GM13976 (cell line): ENCODE measurements around the gene SRCIN1.
"Not testable (repeated sequence)": the region's sequence is repeated elsewhere in the genome, so short reads cannot be mapped to it uniquely, and the experiment has no call there.

ENCODE experiments used
- DNase-seq: peaks from one replicate; pipeline ENCODE4 v3.0.0; 2012; ENCODE audit warnings: low spot score
- in situ Hi-C: fragments of 300-500 bp; cut with MboI; formaldehyde crosslinking; loops from one replicate; pipeline ENCODE4 v1.12.0; 2022; ENCODE audit warnings: low sequenced_read_pairs, mixed read lengths, inconsistent platforms; ENCODE audit not compliant: unreplicated experiment
- TF ChIP-seq, protein P1 (sequence below): IDR thresholded peaks from 2 replicates; pipeline ENCODE4 v1.5.1; 2012; ENCODE audit warnings: borderline replicate concordance, mild to moderate bottlenecking; ENCODE audit not compliant: insufficient read depth; ENCODE audit errors: extremely low read depth, missing control alignments, control extremely low read depth

Gene SRCIN1

DNA sequence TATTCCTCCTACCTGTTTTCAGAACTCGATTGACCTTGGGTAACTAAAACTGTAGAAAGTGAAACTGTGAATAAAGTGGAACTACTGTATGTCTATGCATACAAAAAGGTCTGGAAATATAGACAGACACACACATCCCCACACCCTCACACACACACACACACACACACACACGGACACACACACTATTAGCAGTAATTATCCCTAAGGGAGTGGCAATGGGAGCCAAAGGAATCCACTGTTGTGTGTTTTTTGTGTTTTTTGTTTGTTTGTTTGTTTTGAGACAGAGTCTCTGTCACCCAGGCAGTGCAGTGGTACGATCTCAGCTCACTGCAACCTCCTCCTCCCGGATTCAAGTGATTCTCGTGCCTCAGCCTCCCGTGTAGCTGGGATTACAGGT lies 26.6 kb upstream of the SRCIN1 start:
- in situ Hi-C loops: no loop called here
- DNase-seq: no peak
- TF ChIP-seq, protein P1, sequence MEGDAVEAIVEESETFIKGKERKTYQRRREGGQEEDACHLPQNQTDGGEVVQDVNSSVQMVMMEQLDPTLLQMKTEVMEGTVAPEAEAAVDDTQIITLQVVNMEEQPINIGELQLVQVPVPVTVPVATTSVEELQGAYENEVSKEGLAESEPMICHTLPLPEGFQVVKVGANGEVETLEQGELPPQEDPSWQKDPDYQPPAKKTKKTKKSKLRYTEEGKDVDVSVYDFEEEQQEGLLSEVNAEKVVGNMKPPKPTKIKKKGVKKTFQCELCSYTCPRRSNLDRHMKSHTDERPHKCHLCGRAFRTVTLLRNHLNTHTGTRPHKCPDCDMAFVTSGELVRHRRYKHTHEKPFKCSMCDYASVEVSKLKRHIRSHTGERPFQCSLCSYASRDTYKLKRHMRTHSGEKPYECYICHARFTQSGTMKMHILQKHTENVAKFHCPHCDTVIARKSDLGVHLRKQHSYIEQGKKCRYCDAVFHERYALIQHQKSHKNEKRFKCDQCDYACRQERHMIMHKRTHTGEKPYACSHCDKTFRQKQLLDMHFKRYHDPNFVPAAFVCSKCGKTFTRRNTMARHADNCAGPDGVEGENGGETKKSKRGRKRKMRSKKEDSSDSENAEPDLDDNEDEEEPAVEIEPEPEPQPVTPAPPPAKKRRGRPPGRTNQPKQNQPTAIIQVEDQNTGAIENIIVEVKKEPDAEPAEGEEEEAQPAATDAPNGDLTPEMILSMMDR: no peak

DNA sequence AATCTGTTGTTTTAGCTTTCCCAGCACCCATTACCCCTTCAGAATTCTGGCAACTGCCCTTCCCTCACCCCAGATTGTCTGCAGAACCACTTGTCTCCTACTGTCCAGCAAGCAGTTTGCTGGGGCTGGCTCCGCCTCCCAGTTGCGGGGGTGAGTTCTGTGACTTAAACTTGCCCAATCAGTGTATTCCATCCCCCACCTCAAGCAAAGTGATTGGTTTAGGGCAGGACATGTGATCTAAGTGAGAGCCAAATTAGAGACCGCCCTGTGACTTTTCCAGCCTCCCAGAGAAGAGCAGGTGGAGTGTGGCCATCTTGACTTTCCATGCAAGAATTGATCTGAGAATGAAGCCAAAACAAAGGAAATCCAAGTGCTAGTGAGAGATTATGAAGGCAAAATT lies 22.7 kb upstream of the SRCIN1 start:
- TF ChIP-seq, protein P1: no peak
- in situ Hi-C loops: no loop called here
- no peak for DNase-seq

DNA sequence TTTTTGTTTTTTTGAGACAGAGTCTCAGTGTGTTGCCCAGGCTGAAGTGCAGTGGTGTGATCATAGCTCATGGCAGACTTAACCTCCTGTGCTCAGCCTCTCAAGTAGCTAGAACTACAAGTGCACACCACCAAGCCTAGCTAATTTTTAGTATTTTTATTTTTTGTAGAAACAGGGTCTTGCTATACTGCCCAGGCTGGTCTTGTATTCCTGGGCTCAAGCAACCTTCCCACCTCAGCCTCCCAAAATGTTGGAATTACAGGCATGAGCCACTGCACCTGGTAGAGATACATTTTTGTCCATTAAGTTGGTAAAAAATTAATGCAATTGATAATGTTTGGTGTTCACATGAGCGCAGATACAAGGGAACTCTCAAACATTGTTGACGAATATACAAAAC lies 22.2 kb upstream of the SRCIN1 start:
- no peak for DNase-seq
- TF ChIP-seq, protein P1: no peak
- in situ Hi-C loops: no loop called here

DNA sequence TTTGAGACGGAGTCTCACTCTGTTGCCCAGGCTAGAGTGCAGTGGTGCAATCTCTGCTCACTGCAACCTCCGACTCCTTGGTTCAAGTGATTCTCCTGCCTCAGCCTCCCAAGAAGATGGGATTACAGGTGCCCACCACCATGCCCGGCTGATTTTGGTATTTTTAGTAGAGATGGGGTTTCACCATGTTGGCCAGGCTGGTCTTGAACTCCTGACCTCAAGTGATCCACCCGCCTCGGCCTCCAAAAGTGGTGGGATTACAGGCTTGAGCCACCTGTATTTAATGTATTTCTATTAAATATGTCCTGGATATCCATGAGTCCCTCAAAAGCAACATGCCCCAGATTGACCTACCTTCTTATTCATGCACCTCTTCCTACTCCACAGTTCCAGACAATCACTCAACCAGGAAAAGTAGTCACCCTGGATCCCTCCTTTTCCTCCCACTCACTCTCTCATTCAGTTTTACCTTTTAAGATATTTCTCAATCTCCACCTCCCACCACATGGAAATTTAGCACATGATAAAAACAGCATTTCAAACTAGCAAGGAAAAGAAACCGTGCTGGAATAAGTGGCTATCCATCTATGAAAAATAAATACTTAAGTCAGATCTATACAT lies 21.0 kb upstream of the SRCIN1 start:
- DNase-seq, in situ Hi-C loops: not testable (repeated sequence)

DNA sequence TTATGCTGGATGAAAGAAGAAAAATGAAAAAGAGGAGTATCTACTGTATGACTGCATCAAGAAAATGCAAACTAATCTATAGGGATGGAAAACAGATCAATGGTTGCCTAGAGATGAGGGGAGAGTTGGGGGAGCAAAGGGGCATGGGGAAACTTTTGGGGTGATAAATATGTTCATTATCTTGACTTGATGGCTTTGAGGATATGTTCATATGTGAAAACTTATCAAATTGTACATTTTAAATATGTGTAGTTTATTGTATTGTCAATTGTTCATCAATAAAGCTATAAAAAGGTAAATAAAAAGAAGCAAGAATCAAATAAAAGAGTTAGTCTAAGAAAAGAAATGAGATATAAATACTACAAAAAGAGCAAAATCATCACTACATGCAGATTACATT lies 19.7 kb upstream of the SRCIN1 start:
- TF ChIP-seq, protein P1: no peak

DNA sequence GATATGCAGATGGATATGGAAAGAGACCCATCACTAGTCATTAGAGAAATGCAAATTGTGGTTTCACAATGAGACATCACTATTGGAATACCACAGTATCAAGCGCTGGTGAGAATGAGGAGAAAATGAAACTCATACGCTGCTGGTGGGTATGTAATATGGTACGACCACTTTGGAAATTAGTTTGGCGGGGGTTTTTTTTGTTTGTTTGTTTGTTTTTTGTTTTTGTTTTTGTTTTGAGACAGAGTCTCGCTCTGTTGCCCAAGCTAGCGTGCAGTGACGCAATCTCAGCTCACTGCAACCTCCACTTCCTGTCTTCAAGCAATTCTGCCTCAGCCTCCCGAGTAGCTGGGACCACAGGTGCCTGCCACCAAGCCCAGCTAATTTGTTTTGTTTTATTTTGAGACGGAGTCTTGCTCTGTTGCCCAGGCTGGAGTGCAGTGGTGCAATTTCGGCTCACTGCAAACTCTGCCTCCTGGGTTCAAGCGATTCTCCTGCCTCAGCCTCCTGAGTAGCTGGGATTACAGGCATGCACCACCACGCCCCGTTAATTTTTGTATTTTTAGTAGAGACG lies 19.1 kb upstream of the SRCIN1 start:
- in situ Hi-C loops: not testable (repeated sequence)

More for the DNA sequence above, 19.7 kb upstream of the SRCIN1 start:
- in situ Hi-C loops: no loop called here
- DNase-seq: no peak

DNA sequence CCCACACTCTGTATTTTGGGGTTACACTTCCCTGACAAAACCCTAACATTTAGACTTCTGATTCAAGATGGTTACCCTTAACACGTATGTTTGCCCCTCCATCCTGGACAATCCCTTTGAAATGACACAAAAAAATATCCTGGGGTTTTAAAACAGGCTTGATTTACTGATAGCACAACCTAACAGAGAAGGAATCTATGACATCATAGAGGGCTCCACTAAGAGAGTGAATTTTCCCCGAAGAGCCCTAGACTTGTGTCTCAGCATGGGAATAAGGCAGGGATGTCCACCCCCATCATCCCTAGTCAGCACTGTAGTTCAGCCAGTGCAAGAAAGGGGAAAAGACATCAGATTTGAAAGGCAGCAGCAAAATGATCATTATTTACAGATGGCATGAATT lies 15.8 kb upstream of the SRCIN1 start:
- in situ Hi-C loops: no loop called here
- TF ChIP-seq, protein P1: no peak
- DNase-seq: no peak

More for the DNA sequence above, 19.1 kb upstream of the SRCIN1 start:
- peak; percentile 41 for DNase-seq
